Endothelial cell of umbilical vein (primary cell): ENCODE data around the gene CLEC18A. TPM values are rescaled to one million over a fixed set of nuclear protein-coding genes. Genes with fewer than 3 reads are reported as not detected.

Experiments used
- BruUV-seq: library from RNA; stranded (reverse); fragments of 400-500 nt; replicated peaks from 2 replicates; lab custom pipeline; 2021; lab: Mats Ljungman, UMichigan
- CTCF ChIA-PET: fragments of 300-600, 350-600 bp; sonication (Branson Sonifier 250); formaldehyde crosslinking; loops from one replicate; lab custom pipeline; 2021; ENCODE audit warnings: antibody characterized with exemption, inconsistent platforms; lab: Charles Lee
- POLR2A ChIA-PET: fragments of 300-600, 350-600 bp; sonication (Branson Sonifier 250); formaldehyde crosslinking; loops from one replicate; lab custom pipeline; 2021; ENCODE audit warnings: antibody characterized with exemption, inconsistent platforms; lab: Charles Lee
- DNase-seq: peaks from one replicate; pipeline ENCODE4 v3.0.0-alpha.2; 2011; ENCODE audit warnings: low read depth, low spot score
- FAIRE-seq: peaks from 2 replicates; lab custom pipeline; 2011; peaks lifted over from hg19 to GRCh38; lab: Jason Lieb, UNC
- H2AFZ ChIP-seq: 2 replicates; pipeline ENCODE4 v1.6.0; 2012; ENCODE audit warnings: low read depth, low read length, control low read depth, inconsistent platforms
- H3K27ac ChIP-seq: 2 replicates; pipeline ENCODE4 v1.5.1; 2011; ENCODE audit warnings: low read depth, mild to moderate bottlenecking, control low read depth, low read length, moderate library complexity; ENCODE audit not compliant: insufficient read depth
- H3K27me3 ChIP-seq, 2 experiments: 2 replicates each; pipeline versions ENCODE4 v1.6.0 to v1.6.1; 2011; ENCODE audit warnings: low read length in 2 of 2, mixed read lengths in 1 of 2; ENCODE audit not compliant: control insufficient read depth in 2 of 2, insufficient read depth in 2 of 2
- H3K36me3 ChIP-seq, 2 experiments: 2 replicates in 1 of 2; 3 replicates in 1 of 2; pipeline ENCODE4 v1.5.1; 2011; ENCODE audit warnings: low read length in 2 of 2, mild to moderate bottlenecking in 1 of 2, moderate library complexity in 1 of 2; ENCODE audit not compliant: control insufficient read depth in 2 of 2, insufficient read depth in 2 of 2; ENCODE audit errors: extremely low read depth in 1 of 2
- H3K4me1 ChIP-seq: 3 replicates; pipeline ENCODE4 v1.5.1; 2011; ENCODE audit warnings: mild to moderate bottlenecking, low read length; ENCODE audit not compliant: control insufficient read depth, insufficient read depth; ENCODE audit errors: extremely low read depth
- H3K4me2 ChIP-seq: 2 replicates; pipeline ENCODE4 v1.6.1; 2011; ENCODE audit warnings: low read length, control low read depth, mixed read lengths; ENCODE audit not compliant: insufficient read depth
- H3K4me3 ChIP-seq, 3 experiments: fragments of 200-600 bp in 1 of 3; sonication (generic), shearing (Covaris generic) in 1 of 3; replicated peaks in 1 of 3; 2 replicates each; pipeline ENCODE4 v1.5.1; 2011 to 2016; ENCODE audit warnings: control low read depth in 3 of 3, low read length in 3 of 3, mild to moderate bottlenecking in 2 of 3, inconsistent platforms in 1 of 3, low read depth in 1 of 3, moderate library complexity in 1 of 3; ENCODE audit not compliant: insufficient read depth in 1 of 3
- H3K79me2 ChIP-seq: 2 replicates; pipeline ENCODE4 v1.6.0; 2012; ENCODE audit warnings: low read length, inconsistent platforms; ENCODE audit not compliant: control insufficient read depth, insufficient read depth
- H3K9ac ChIP-seq: replicated peaks from 2 replicates; pipeline ENCODE3; 2011; ENCODE audit warnings: low read length, control low read depth; ENCODE audit not compliant: insufficient read depth; ENCODE audit errors: extremely low read depth
- H3K9me1 ChIP-seq: replicated peaks from 3 replicates; pipeline ENCODE4 v1.6.0; 2011; ENCODE audit warnings: mild to moderate bottlenecking, low read length; ENCODE audit not compliant: control insufficient read depth, insufficient read depth; ENCODE audit errors: extremely low read depth
- H3K9me3 ChIP-seq: replicated peaks from 2 replicates; pipeline ENCODE4 v1.5.1; 2012; ENCODE audit warnings: low read length, inconsistent platforms; ENCODE audit not compliant: control insufficient read depth, insufficient read depth
- H4K20me1 ChIP-seq: replicated peaks from 2 replicates; pipeline ENCODE3; 2011; ENCODE audit warnings: mild to moderate bottlenecking, low read length; ENCODE audit not compliant: control insufficient read depth, insufficient read depth; ENCODE audit errors: extremely low read depth
- EZH2 ChIP-seq: IDR thresholded peaks from 2 replicates; pipeline ENCODE4 v1.6.1; 2012; ENCODE audit warnings: borderline replicate concordance, low read depth, mild to moderate bottlenecking, moderate library complexity, low read length, inconsistent platforms; ENCODE audit not compliant: severe bottlenecking
- FOS ChIP-seq: IDR thresholded peaks from 2 replicates; pipeline ENCODE4 v1.6.1; 2011; ENCODE audit warnings: mild to moderate bottlenecking, low read length, moderate library complexity, borderline replicate concordance; ENCODE audit not compliant: insufficient read depth
- MYC ChIP-seq: IDR thresholded peaks from one replicate; pipeline ENCODE4 v1.6.1; 2011; ENCODE audit warnings: mild to moderate bottlenecking, low read depth, low read length
- POLR2A ChIP-seq: IDR thresholded peaks from 2 replicates; pipeline ENCODE4 v1.6.1; 2012; ENCODE audit warnings: low read depth, mild to moderate bottlenecking, control low read depth, low read length
- POLR2AphosphoS5 ChIP-seq: IDR thresholded peaks from 2 replicates; pipeline ENCODE4 v1.6.1; 2012; ENCODE audit warnings: low read depth, mild to moderate bottlenecking, control low read depth, low read length, moderate library complexity; ENCODE audit not compliant: insufficient read depth
- dilution Hi-C: fragments of 300-500 bp; cut with MboI; formaldehyde crosslinking; loops from one replicate; pipeline ENCODE4 v1.15.0; 2019; ENCODE audit warnings: low sequenced_read_pairs; ENCODE audit not compliant: extremely low pct_ligation_motif_present
- intact Hi-C: fragments of 100-400 bp; cut with micrococcal nuclease; formaldehyde crosslinking; loops from one replicate; pipeline ENCODE4 v1.10.0; 2022
- polyA plus RNA-seq, 4 experiments: library from polyadenylated mRNA; depleted of rRNA in 3 of 4; stranded (reverse) in 3 of 4; unstranded in 1 of 4; fragments of >200 nt; gene quantifications; 2 replicates each; pipeline versions ENCODE4 v1.2.1 to v1.2.3, GENCODE V29; 2011 to 2012; ENCODE audit warnings: missing spikeins in 1 of 4
- total RNA-seq: library from RNA; stranded (reverse); gene quantifications from 2 replicates; pipeline ENCODE4 v1.2.3, GENCODE V29; 2021
- TF ChIP-seq, protein P1 (sequence below), 2 donors: IDR thresholded peaks; 1 replicate in 1 of 2; 2 replicates in 1 of 2; pipeline ENCODE4 v1.5.1; 2011; ENCODE audit warnings: low read length in 2 of 2, mild to moderate bottlenecking in 2 of 2, moderate library complexity in 2 of 2, control low read depth in 1 of 2, inconsistent platforms in 1 of 2, low read depth in 1 of 2; ENCODE audit not compliant: insufficient read depth in 1 of 2; ENCODE audit errors: extremely low read depth in 1 of 2

Gene CLEC18A
- total and polyA plus RNA-seq, 2 donors (not counting 3 experiments of a cell fraction or from before 2014, with no cell fraction given): 0.35 to 0.51 TPM

GRCh38 chr16:69936252-69936651 is 14.9 kb upstream of the CLEC18A start:
- Histone ChIP-seq H3K27ac (no peak overlapping the region), H3K79me2 (no peaks in the 10 kb centered on the region), H3K4me2 (no peak overlapping the region), H3K4me1 (no peaks in the 10 kb centered on the region), H3K9ac (no peak overlapping the region), H4K20me1 (no peaks in the 10 kb centered on the region), H3K9me1 (no peaks in the 10 kb centered on the region), H2AFZ (no peak overlapping the region), H3K4me3 (no peak overlapping the region), H3K36me3 (peaks cover 4 to 43% of the 10 kb centered on the region in 2 experiments), H3K27me3 (no peaks in the 10 kb centered on the region), H3K9me3 (no peaks in the 10 kb centered on the region)
- intact Hi-C loops (no loop called here), dilution Hi-C loops (no loop called here)
- FAIRE-seq (no peak), DNase-seq (no peak)
- TF ChIP-seq MYC (no peak), POLR2AphosphoS5 (no peak)
- ChIA-PET POLR2A (no interaction called here), CTCF (interaction anchor here (0.9 to 1.4 kb wide), 2 partner anchors 87 to 139 kb away, joined by 3 to 4 read pairs; no protein-coding TSS in a partner anchor)
- no TSS peak for BruUV-seq

DNA sequence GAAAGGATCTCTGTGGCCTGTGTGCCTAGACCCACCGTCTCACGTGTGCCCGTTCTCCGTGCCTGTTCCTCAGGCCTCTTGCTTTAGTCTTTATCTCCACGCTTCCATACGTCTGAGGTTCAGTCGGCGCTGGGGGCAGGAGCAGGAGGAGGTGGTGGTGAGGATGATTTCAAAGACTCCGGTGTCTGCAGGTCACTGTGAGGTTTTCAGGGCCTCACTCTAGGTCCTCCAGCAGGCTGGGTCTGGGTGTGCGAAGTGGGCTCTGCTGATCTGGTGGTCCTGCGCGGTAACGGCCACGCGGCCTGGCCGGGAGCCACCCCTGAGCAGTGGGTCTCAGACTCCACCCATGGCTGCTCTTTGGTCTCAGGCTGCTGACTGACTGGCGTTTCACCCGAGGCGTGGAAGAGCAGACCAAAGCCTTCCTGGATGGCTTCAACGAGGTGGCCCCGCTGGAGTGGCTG is 14.4 kb upstream of the CLEC18A start:
- no peaks in the 10 kb centered on the region for H3K4me1 ChIP-seq
- no peaks in the 10 kb centered on the region for H3K9me1 ChIP-seq
- H2AFZ ChIP-seq: no peak overlapping the region
- DNase-seq (no peak), FAIRE-seq (no peak)
- no peak for TF ChIP-seq POLR2A
- TF ChIP-seq, protein P1, sequence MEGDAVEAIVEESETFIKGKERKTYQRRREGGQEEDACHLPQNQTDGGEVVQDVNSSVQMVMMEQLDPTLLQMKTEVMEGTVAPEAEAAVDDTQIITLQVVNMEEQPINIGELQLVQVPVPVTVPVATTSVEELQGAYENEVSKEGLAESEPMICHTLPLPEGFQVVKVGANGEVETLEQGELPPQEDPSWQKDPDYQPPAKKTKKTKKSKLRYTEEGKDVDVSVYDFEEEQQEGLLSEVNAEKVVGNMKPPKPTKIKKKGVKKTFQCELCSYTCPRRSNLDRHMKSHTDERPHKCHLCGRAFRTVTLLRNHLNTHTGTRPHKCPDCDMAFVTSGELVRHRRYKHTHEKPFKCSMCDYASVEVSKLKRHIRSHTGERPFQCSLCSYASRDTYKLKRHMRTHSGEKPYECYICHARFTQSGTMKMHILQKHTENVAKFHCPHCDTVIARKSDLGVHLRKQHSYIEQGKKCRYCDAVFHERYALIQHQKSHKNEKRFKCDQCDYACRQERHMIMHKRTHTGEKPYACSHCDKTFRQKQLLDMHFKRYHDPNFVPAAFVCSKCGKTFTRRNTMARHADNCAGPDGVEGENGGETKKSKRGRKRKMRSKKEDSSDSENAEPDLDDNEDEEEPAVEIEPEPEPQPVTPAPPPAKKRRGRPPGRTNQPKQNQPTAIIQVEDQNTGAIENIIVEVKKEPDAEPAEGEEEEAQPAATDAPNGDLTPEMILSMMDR (IDR thresholded peaks at IDR 0.05; ENCODE audit: extremely low read depth in 1 of 2, insufficient read depth in 1 of 2, low read depth in 1 of 2, low read length in 2 of 2): no peak
- no peak for TF ChIP-seq EZH2
- no peak for TF ChIP-seq MYC
- TF ChIP-seq FOS: no peak
- intact Hi-C loops: no loop called here
- no peaks in the 10 kb centered on the region for H4K20me1 ChIP-seq
- H3K27me3 ChIP-seq: no peaks in the 10 kb centered on the region
- H3K79me2 ChIP-seq: no peaks in the 10 kb centered on the region
- H3K4me3 ChIP-seq: no peak overlapping the region
- H3K4me2 ChIP-seq: no peak overlapping the region
- H3K36me3 ChIP-seq: peaks cover 4 to 37% of the 10 kb centered on the region in 2 experiments
- H3K9ac ChIP-seq: no peak overlapping the region
- BruUV-seq: no TSS peak
- no peak overlapping the region for H3K27ac ChIP-seq
- dilution Hi-C loops: no loop called here
- POLR2A ChIA-PET: no interaction called here
- H3K9me3 ChIP-seq: no peaks in the 10 kb centered on the region
- CTCF ChIA-PET: interaction anchor here (1.0 to 1.4 kb wide), 2 partner anchors 140 to 182 kb away, joined by 4 to 6 read pairs; partner anchors contain the start of gene NOB1
